Keratinocyte (primary cell): ENCODE data around the gene PPP2R5E.

Source experiments
- CTCF ChIP-seq, 3 experiments: IDR thresholded peaks in 1 of 3; conservative IDR thresholded peaks in 1 of 3; optimal IDR thresholded peaks in 1 of 3; 2 replicates in 2 of 3; 3 replicates in 1 of 3; pipeline versions ENCODE3 to v1.5.1; 2011; ENCODE audit warnings: low read length in 3 of 3, mild to moderate bottlenecking in 3 of 3, moderate library complexity in 2 of 3, control low read depth in 1 of 3, inconsistent platforms in 1 of 3; ENCODE audit not compliant: insufficient read depth in 2 of 3; ENCODE audit errors: extremely low read depth in 1 of 3
- EZH2 ChIP-seq: IDR thresholded peaks from one replicate; pipeline ENCODE4 v1.6.1; 2012; ENCODE audit warnings: inconsistent platforms, mild to moderate bottlenecking, low read length, moderate library complexity

- TF ChIP-seq CTCF (optimal IDR thresholded peaks at IDR 0.05 in 1 of 3, IDR thresholded peaks at IDR 0.05 in 1 of 3, conservative IDR thresholded peaks at IDR 0.05 in 1 of 3; ENCODE audit: extremely low read depth in 1 of 3, insufficient read depth in 2 of 3, low read length in 3 of 3): no peak
- TF ChIP-seq EZH2: no peak
Measured at GRCh38 chr14:63474844-63475243, 68.3 kb downstream of the PPP2R5E start.
